Fibroblast of the aortic adventitia (primary cell): ENCODE measurements around the gene PLD3. TPM values are rescaled to one million over a fixed set of nuclear protein-coding genes. Genes with fewer than 3 reads are reported as not detected.

Experiments
- DNase-seq: peaks from one replicate; pipeline ENCODE4 v3.0.0-alpha.2; 2010; ENCODE audit warnings: low read depth
- H3K4me3 ChIP-seq: 2 replicates; pipeline ENCODE4 v1.5.1; 2011; ENCODE audit warnings: low read depth, mild to moderate bottlenecking, control low read depth, low read length, moderate library complexity
- total RNA-seq: library from RNA; depleted of rRNA; stranded (reverse); fragments of >200 nt; gene quantifications from 2 replicates; pipeline ENCODE4 v1.2.3, GENCODE V29; 2012; ENCODE audit warnings: low replicate concordance
- TF ChIP-seq, protein P1 (sequence below): IDR thresholded peaks from 2 replicates; pipeline ENCODE4 v1.5.1; 2011; ENCODE audit warnings: mild to moderate bottlenecking, low read length, control low read depth, inconsistent platforms; ENCODE audit not compliant: insufficient read depth

The PLD3 gene, protein sequence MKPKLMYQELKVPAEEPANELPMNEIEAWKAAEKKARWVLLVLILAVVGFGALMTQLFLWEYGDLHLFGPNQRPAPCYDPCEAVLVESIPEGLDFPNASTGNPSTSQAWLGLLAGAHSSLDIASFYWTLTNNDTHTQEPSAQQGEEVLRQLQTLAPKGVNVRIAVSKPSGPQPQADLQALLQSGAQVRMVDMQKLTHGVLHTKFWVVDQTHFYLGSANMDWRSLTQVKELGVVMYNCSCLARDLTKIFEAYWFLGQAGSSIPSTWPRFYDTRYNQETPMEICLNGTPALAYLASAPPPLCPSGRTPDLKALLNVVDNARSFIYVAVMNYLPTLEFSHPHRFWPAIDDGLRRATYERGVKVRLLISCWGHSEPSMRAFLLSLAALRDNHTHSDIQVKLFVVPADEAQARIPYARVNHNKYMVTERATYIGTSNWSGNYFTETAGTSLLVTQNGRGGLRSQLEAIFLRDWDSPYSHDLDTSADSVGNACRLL
- 179 and 252 TPM in 2 replicates for total RNA-seq

DNA sequence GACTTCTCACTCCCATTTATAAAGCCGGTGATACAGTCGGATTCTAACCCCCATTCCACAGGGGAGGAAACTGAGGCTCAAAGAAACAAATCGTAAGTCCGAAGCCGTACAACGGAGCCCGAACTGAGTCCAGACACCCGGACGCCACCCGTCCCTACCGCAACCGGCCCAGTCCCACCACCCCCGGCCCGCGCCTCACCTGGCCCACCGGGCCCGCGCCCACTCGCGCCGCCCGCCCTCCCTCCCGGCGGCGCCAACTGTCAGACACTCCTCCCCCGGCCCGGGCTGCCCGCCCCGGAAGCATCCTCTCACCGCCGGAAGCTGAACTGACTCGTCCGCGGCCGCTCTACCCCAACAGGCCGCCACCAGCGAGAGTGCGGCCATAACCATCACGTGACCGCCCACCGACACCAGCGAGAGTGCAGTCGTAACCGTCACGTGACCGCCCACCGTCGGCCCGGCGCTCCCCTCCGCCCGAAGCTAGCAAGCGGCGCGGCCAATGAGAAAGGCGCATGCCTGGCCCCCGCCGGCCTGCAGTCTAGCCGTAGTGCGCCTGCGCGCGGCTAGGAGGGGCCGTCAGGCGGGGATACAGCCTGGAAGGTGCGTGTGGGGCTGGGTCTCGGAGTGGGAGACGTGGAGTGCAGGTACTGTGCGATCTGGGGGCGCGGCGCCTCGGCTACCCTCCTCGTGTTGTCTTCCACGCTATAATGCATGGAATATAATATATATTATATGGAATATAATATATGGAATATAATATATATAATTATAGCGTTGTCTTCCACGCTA lies at the start of gene PLD3, which contains the start of gene C19orf47:
PLD3 (plus strand) TSS at position 571 of the 789 bp plus-strand sequence. CDS start 17,789 bp downstream, outside the sequence.
C19orf47 (minus strand) TSS at position 273 of the 789 bp plus-strand sequence. CDS start 6,540 bp downstream, outside the sequence.
- TF ChIP-seq, protein P1, sequence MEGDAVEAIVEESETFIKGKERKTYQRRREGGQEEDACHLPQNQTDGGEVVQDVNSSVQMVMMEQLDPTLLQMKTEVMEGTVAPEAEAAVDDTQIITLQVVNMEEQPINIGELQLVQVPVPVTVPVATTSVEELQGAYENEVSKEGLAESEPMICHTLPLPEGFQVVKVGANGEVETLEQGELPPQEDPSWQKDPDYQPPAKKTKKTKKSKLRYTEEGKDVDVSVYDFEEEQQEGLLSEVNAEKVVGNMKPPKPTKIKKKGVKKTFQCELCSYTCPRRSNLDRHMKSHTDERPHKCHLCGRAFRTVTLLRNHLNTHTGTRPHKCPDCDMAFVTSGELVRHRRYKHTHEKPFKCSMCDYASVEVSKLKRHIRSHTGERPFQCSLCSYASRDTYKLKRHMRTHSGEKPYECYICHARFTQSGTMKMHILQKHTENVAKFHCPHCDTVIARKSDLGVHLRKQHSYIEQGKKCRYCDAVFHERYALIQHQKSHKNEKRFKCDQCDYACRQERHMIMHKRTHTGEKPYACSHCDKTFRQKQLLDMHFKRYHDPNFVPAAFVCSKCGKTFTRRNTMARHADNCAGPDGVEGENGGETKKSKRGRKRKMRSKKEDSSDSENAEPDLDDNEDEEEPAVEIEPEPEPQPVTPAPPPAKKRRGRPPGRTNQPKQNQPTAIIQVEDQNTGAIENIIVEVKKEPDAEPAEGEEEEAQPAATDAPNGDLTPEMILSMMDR: no peak
- DNase-seq: peak; percentile 99
- H3K4me3 ChIP-seq: peak within 1 kb of the TSS; percentile 98

DNA sequence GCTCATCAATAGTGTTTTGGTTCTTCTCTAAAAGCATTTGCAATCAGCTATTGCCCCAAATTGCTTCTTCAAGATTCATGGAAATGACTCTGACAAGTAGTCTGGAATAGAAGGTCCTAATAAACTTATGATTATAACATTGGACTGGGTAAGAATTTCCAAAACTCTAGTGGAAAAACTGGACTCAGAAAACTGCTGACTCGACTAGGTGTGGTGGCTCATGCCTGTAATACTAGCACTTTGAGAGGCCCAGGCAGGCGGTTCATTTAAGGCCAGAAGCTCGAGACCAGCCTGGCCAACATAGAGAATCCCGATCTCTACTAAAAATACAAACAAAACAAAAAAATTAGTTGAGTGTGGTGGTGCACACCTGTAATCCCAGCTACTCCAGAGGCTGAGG lies 47.8 kb upstream of the PLD3 start:
- TF ChIP-seq, protein P1: no peak
- H3K4me3 ChIP-seq: no peak overlapping the region
- no peak for DNase-seq

DNA sequence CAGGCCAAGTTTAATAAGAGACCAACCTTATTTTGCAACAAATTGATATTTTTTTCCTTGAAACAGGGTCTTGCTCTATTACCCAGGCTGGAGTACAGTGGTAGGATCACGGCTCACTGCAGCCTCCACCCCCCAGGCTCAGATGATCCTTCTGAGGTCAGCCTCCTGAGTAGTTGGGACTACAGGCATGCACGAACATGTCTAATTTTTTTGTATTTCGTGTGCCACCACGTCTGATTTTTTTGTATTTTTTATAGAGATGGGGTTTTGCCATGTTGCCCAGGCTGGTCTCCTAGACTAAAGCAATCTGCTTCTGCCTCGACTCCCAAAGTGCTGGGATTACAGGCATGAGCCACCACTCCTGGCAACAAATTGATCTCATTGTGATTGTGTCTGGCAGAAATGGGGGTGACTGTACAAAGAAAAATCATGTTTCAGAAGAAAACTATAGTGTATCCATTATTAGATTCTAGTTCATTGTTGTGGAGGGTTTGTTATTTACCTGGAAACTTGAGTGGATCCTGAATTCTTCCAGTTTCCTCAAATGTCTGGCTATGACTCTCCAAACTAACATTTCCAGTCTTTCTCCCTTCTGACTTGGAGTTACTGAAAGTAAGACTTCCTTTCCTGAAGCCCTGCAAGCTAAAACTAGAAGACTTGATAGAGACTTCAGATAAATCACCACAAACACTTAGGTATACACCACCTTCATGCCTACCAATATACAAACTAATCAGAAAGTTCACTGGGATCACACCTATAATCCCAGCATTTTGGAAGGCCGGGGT lies 46.1 kb upstream of the PLD3 start:
- H3K4me3 ChIP-seq: no peak overlapping the region
- TF ChIP-seq, protein P1: no peak
- no peak for DNase-seq

DNA sequence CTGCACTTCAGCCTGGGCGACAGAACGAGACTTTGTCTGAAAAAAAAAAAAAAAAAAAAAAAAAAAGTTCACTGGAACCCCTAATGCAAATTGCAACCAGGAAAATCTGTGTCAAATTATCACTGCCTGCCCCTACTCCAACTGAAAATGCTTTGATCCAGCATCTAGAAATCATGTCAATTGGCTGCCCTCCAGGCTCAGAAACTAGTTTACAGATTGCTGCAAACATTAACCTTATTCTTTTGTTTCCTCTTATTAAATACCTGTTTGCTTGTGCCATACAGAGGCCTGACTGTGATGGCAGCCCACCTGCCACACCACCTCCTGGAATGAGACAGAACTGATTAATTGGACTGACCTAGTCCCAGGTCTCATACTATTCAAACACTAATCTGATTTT lies 44.7 kb upstream of the PLD3 start:
- H3K4me3 ChIP-seq: no peak overlapping the region
- no peak for DNase-seq
- TF ChIP-seq, protein P1: no peak

DNA sequence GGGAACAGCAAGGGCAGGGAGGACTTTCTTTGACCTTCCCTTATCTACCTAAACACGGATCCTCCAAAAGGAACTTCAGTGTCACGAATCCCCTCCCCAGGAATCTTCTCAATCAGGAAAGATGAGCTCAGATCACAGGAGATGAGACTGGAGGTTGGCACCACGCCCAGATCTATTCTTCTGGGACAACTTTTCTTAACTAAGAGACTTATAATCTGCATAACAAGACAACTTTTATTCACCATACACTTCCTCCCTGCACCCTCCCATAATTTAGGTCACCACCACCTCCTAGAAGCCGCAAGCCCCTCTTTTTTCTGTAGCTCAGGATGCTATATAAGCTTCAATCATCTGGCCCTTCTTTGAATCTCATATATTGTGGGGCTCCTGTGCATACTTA lies 44.2 kb upstream of the PLD3 start:
- no peak overlapping the region for H3K4me3 ChIP-seq
- no peak for DNase-seq
- TF ChIP-seq, protein P1: no peak

DNA sequence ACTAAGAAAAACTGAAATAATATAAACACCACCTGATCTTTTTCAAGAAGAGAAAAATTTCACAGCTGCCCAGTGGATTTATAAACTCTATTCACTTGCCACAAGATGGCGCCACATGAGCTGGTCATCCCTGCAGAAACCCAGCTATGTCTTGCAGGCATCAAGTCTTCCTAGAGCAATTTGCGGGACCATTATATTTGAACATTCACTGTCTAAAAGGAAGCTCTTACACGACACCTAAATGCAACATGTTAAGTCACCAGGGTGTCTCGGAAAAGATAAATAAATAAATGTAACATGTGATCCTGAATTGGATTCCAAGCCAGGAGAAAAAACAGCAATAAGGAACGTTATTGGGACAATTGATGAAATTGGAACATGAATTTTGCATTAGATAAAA lies 43.1 kb upstream of the PLD3 start:
- DNase-seq: peak; percentile 92
- no peak overlapping the region for H3K4me3 ChIP-seq
- TF ChIP-seq, protein P1: peak; percentile 73
